OCI-LY1 (cell line): Measurements from ENCODE around the gene ALG9.

Experiments used
- H2AFZ ChIP-seq: fragments of 200-600 bp; sonication (generic), shearing (Covaris generic); 2 replicates; pipeline ENCODE4 v1.6.0; 2014; ENCODE audit warnings: antibody characterized with exemption, mild to moderate bottlenecking, low read length
- H3F3A ChIP-seq: fragments of 200-600 bp; sonication (generic), shearing (Covaris generic); 2 replicates; pipeline ENCODE4 v1.6.0; 2014; ENCODE audit warnings: mild to moderate bottlenecking, antibody characterized with exemption, low read length, moderate library complexity; ENCODE audit not compliant: insufficient read depth
- H3K27ac ChIP-seq: fragments of 200-600 bp; sonication (generic); 2 replicates; pipeline ENCODE4 v1.5.1; 2014; ENCODE audit warnings: low read length, mixed run types, mild to moderate bottlenecking, low read depth; ENCODE audit not compliant: poor library complexity, severe bottlenecking
- H3K27me3 ChIP-seq: fragments of 200-600 bp; sonication (generic); 2 replicates; pipeline ENCODE4 v1.6.0; 2014; ENCODE audit warnings: antibody characterized with exemption, mild to moderate bottlenecking, low read length, moderate library complexity; ENCODE audit not compliant: insufficient read depth
- H3K36me3 ChIP-seq: fragments of 200-600 bp; sonication (generic); 2 replicates; pipeline ENCODE4 v1.6.1; 2014; ENCODE audit warnings: mild to moderate bottlenecking, antibody characterized with exemption, low read length, moderate library complexity, mixed read lengths; ENCODE audit not compliant: insufficient read depth
- H3K4me1 ChIP-seq: fragments of 200-600 bp; sonication (generic); 2 replicates; pipeline ENCODE4 v1.5.1; 2014; ENCODE audit warnings: mild to moderate bottlenecking, low read length, moderate library complexity; ENCODE audit not compliant: insufficient read depth, severe bottlenecking
- H3K4me2 ChIP-seq: fragments of 200-600 bp; sonication (generic), shearing (Covaris generic); 2 replicates; pipeline ENCODE4 v1.6.1; 2014; ENCODE audit warnings: low read length
- H3K4me3 ChIP-seq: fragments of 200-600 bp; sonication (generic); 2 replicates; pipeline ENCODE4 v1.5.1; 2014; ENCODE audit warnings: low read length, low read depth, mild to moderate bottlenecking, mixed read lengths; ENCODE audit not compliant: poor library complexity, severe bottlenecking
- H3K79me2 ChIP-seq: fragments of 200-600 bp; shearing (Covaris generic); 2 replicates; pipeline ENCODE4 v1.6.1; 2016; ENCODE audit warnings: mixed run types, low read length, mixed read lengths; ENCODE audit not compliant: insufficient read depth
- H3K9ac ChIP-seq: fragments of 200-600 bp; sonication (generic), shearing (Covaris generic); 2 replicates; pipeline ENCODE4 v1.6.1; 2014; ENCODE audit warnings: mild to moderate bottlenecking, low read length, mixed read lengths
- H3K9me2 ChIP-seq: fragments of 200-600 bp; sonication (generic), shearing (Covaris generic); 2 replicates; pipeline ENCODE4 v1.6.1; 2014; ENCODE audit warnings: low read depth, mild to moderate bottlenecking, low read length, mixed read lengths
- H3K9me3 ChIP-seq: fragments of 200-600 bp; shearing (Covaris generic); 2 replicates; pipeline ENCODE4 v1.6.1; 2014; ENCODE audit warnings: low read length, mixed read lengths
- H4K20me1 ChIP-seq: fragments of 200-600 bp; sonication (generic), shearing (Covaris generic); 2 replicates; pipeline ENCODE4 v1.6.0; 2016; ENCODE audit warnings: mild to moderate bottlenecking, low read length; ENCODE audit not compliant: insufficient read depth
- EZH2 ChIP-seq: fragments of 200-600 bp; sonication (generic), shearing (Covaris generic); IDR thresholded peaks from 2 replicates; pipeline ENCODE4 v1.8.0; 2017; ENCODE audit warnings: borderline replicate concordance, mixed run types, mild to moderate bottlenecking, antibody characterized with exemption, low read length, moderate library complexity, mixed read lengths
- TF ChIP-seq, protein P1 (sequence below): fragments of 200-600 bp; sonication (generic), shearing (Covaris generic); IDR thresholded peaks from 2 replicates; pipeline ENCODE4 v1.5.1; 2017; ENCODE audit warnings: mild to moderate bottlenecking, antibody characterized with exemption, low read length, moderate library complexity, mixed read lengths

The ALG9 gene

DNA sequence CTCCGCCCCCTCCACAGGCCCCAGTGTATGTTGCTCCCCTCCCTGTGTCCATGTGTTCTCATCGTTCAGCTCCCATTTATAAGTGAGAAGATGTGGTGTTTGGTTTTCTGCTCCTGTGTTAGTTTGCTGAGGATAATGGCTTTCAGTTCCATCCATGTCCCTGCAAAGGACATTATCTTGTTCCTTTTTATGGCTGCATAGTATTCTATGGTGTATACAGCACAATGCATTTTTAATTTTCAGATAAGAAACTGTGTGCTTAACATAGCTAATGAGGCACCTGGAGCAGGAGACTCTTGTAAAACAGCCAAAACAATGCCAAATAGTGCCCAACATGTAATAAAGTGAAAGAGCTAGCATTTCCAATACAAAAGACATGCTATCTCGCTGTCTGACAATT, 21.8 kb downstream of the ALG9 start:
- H3F3A ChIP-seq: no peaks in the 10 kb centered on the region
- H4K20me1 ChIP-seq: no peaks in the 10 kb centered on the region
- H3K27me3 ChIP-seq: no peaks in the 10 kb centered on the region
- no peak overlapping the region for H3K4me3 ChIP-seq
- no peak overlapping the region for H3K4me2 ChIP-seq
- H3K4me1 ChIP-seq: no peaks in the 10 kb centered on the region
- no peaks in the 10 kb centered on the region for H3K9me2 ChIP-seq
- no peak for TF ChIP-seq EZH2
- TF ChIP-seq, protein P1, sequence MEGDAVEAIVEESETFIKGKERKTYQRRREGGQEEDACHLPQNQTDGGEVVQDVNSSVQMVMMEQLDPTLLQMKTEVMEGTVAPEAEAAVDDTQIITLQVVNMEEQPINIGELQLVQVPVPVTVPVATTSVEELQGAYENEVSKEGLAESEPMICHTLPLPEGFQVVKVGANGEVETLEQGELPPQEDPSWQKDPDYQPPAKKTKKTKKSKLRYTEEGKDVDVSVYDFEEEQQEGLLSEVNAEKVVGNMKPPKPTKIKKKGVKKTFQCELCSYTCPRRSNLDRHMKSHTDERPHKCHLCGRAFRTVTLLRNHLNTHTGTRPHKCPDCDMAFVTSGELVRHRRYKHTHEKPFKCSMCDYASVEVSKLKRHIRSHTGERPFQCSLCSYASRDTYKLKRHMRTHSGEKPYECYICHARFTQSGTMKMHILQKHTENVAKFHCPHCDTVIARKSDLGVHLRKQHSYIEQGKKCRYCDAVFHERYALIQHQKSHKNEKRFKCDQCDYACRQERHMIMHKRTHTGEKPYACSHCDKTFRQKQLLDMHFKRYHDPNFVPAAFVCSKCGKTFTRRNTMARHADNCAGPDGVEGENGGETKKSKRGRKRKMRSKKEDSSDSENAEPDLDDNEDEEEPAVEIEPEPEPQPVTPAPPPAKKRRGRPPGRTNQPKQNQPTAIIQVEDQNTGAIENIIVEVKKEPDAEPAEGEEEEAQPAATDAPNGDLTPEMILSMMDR: no peak
- peaks cover 52% of the 10 kb centered on the region; the same call in 1 of the 2 replicates for H3K36me3 ChIP-seq
- no peak overlapping the region for H3K27ac ChIP-seq
- H3K9ac ChIP-seq: no peak overlapping the region
- H3K9me3 ChIP-seq: no peaks in the 10 kb centered on the region
- no peaks in the 10 kb centered on the region for H3K79me2 ChIP-seq
- no peak overlapping the region for H2AFZ ChIP-seq

DNA sequence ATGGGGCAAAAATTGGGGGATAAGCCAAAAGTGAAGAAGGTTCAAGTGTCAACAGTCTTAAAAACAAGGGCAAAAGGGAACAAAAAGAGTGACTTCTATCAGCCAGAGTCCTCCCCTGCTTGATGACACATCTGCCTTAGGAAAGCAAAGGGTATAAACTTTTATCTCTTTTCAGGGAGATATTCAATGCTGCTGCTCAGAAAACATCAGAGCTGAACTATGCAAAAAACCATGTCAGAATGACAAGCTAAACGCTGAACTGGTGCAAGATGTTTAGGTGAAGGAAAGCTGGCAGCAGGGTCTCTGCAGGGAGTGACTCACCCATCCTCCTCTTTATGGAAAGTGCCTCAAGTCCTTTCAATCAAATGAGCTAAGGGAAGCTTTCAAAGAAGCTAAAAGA, 24.7 kb downstream of the ALG9 start:
- no peaks in the 10 kb centered on the region for H3K79me2 ChIP-seq
- H3K36me3 ChIP-seq: peaks cover 46% of the 10 kb centered on the region; the same call in 1 of the 2 replicates
- H3K27me3 ChIP-seq: no peaks in the 10 kb centered on the region
- no peak for TF ChIP-seq EZH2
- TF ChIP-seq, protein P1: no peak
- H3K4me1 ChIP-seq: no peaks in the 10 kb centered on the region
- no peak overlapping the region for H3K9ac ChIP-seq
- no peak overlapping the region for H3K4me3 ChIP-seq
- H3K9me2 ChIP-seq: no peaks in the 10 kb centered on the region
- no peak overlapping the region for H2AFZ ChIP-seq
- no peak overlapping the region for H3K27ac ChIP-seq
- no peaks in the 10 kb centered on the region for H3F3A ChIP-seq
- no peaks in the 10 kb centered on the region for H3K9me3 ChIP-seq
- H4K20me1 ChIP-seq: no peaks in the 10 kb centered on the region
- no peak overlapping the region for H3K4me2 ChIP-seq

DNA sequence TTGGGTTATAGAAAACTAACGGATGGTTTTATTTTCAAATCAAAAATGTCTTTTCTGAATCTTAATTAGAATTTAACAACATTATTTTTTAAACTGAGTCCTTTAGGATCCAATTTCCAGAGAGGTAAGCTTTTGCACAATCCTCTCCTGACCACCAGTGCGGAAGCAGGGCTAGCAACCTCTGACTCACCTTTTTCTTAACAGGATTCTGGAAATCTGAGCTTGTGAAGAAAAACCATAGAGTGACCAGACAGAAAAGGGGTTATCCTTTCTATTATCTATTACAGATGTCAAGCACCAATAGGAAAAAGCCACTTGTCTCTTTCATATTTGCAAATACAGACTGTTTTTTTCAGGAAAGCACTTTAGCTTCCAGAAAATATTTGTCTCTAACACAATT, 25.3 kb downstream of the ALG9 start:
- Histone ChIP-seq H3K27me3 (no peaks in the 10 kb centered on the region), H3K4me2 (no peak overlapping the region), H3K4me3 (no peak overlapping the region), H3K27ac (no peak overlapping the region), H3K9ac (no peak overlapping the region), H3F3A (no peaks in the 10 kb centered on the region), H3K4me1 (no peaks in the 10 kb centered on the region), H4K20me1 (no peaks in the 10 kb centered on the region), H3K79me2 (no peaks in the 10 kb centered on the region), H3K36me3 (peaks cover 46% of the 10 kb centered on the region; the same call in 1 of the 2 replicates), H2AFZ (no peak overlapping the region), H3K9me2 (no peaks in the 10 kb centered on the region), H3K9me3 (no peaks in the 10 kb centered on the region)
- no peak for TF ChIP-seq EZH2
- TF ChIP-seq, protein P1: no peak
